Measurements from ENCODE around the gene RPL28.

- no peak for TF ChIP-seq REST (IDR thresholded peaks at IDR 0.05; ENCODE audit: insufficient read depth in 1 of 2, low read depth in 2 of 2, low read length in 2 of 2)
- TF ChIP-seq SIN3A (IDR thresholded peaks at IDR 0.05; ENCODE audit: borderline replicate concordance, insufficient read depth, low read length) = no peak
- TF ChIP-seq POLR2AphosphoS5 (IDR thresholded peaks at IDR 0.05; ENCODE audit: low read depth, low read length) = no peak
- no peak for TF ChIP-seq TAF1 (IDR thresholded peaks at IDR 0.05; ENCODE audit: borderline replicate concordance, insufficient read depth, low read length)
- no peak for TF ChIP-seq FOXP2 (optimal IDR thresholded peaks at IDR 0.05; ENCODE audit: borderline replicate concordance, extremely low read depth, extremely low read length, insufficient read depth)
These were observed 32.5 kb downstream of the RPL28 start for GRCh38 chr19:55418185-55418584.

All from PFSK-1 (cell line).